ENCODE data around the gene WFDC9.

DNA sequence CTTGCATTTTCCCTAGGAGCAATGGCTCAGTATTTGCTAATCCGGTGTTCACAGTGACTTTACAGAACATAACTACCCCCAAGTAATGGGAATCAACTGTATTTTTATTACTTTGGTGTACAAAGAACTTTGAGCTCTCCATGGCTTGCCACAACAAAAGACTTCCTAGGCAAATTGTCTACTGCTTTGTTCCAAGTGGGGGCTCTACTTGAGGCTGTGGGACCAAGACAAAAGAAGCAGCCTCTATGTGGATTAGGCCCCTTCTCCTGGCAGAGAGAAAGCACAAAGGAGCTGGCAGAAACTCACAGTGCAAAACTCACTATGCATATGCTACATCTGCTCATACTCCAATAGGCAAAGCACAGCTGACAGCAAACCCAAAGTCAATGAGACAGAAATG is 52.9 kb downstream of the WFDC9 start:
- TF ChIP-seq ZNF274 (IDR thresholded peaks at IDR 0.05; ENCODE audit: low read depth, low read length) (no peak), SUZ12 (IDR thresholded peaks at IDR 0.05; ENCODE audit: extremely low read depth, insufficient read depth, insufficient read length) (no peak)

Data from NT2/D1 (cell line).